GM04504 (cell line): Measurements from ENCODE around the gene FBXO9.
"Not testable (repeated sequence)": the region's sequence is repeated elsewhere in the genome, so short reads cannot be mapped to it uniquely, and the experiment has no call there.

Source experiments
- DNase-seq: peaks from one replicate; pipeline ENCODE4 v3.0.0-alpha.2; 2012; ENCODE audit warnings: low read depth

The FBXO9 gene

GRCh38 chr6:53048431-53049195, 16.6 kb upstream of the FBXO9 start:
- DNase-seq, result peak; percentile 47

DNA sequence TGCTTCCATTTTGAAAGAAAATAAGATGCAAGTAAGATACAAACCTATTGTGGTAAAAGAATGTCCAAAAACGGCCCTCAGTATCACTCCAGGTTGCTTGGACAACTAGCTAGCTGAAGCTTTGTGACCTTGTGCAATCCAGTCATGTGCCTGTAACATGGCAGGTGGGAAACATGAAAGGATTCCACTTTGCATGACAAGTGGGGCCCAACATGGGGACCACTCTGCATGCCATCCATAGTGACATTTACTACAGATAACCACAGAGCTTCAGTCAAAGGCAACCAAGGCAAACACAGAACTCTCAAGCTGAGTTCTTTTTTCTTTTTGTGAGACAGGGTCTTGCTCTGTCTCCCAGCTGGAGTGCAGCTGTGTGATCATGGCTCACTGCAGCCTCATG, 15.8 kb upstream of the FBXO9 start:
- no peak for DNase-seq

- not testable (repeated sequence) for DNase-seq
Measured at GRCh38 chr6:53052152-53052551, 13.1 kb upstream of the FBXO9 start.

- no peak for DNase-seq
Measured at GRCh38 chr6:53054532-53054931, 10.7 kb upstream of the FBXO9 start.

DNA sequence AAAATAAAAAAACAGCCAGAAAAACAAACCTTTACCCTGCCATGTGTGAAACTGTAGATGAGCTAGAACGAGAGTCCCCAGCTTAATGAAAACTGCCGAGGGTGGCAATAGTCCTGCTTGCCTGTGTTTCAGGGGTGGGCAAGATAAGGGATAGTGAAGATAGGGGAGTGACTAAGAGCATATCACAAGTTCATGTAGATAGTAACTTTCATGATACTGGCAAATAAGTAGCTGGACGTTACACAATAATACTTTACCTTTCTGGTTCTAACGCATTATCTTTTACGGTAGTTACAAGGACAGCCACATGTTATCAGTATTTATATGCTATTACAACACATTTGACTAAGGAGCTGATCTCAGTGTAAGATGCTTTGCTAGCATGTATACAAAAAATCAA, 9.3 kb upstream of the FBXO9 start:
- no peak for DNase-seq

DNA sequence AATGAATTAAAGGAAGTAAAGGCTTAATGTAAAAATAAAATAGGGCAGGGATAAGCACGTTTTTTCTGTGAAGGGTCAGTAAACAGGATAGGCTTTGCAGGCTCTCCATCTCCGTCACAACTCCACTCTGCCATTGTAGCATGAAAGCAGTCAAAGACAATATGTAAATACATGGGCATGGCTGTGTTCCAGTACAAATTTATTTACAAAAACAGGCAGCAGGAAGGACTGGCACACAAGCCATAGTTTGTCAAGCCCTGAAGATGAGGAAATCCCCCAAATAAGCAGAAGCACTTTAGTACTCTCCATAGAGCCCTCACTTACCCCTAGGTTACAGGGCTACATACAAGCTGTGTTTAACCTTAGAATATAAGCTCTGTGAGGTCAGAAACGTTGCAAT, 8.9 kb upstream of the FBXO9 start:
- DNase-seq, result no peak

- no peak for DNase-seq
Measured at GRCh38 chr6:53058388-53059195, 6.6 kb upstream of the FBXO9 start.

GRCh38 chr6:53059648-53060589, 5.3 kb upstream of the FBXO9 start:
- no peak for DNase-seq

- DNase-seq, result no peak
Measured at GRCh38 chr6:53062169-53062539, 3.0 kb upstream of the FBXO9 start.

DNA sequence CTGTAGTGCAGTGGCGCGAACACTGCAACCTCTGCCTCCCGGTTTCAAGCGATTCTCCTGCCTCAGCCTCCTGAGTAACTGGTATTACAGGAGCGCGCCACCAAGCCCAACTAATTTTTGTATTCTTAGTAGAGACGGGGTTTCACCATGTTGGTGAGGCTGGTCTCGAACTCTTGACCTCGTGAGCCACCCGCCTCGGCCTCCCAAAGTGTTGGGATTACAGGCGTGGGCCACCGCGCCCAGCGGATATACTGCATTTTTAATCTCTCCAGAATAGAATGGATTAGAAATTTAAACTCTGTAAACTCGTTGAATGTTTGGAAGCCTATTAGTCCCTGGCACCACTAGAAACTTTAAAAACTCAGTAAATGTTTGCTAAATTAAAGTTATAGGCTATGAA, 949 bp upstream of the FBXO9 start:
- DNase-seq, result not testable (repeated sequence)

GRCh38 chr6:53064726-53065265, 408 bp upstream of the FBXO9 start:
- DNase-seq, result peak; percentile 93

DNA sequence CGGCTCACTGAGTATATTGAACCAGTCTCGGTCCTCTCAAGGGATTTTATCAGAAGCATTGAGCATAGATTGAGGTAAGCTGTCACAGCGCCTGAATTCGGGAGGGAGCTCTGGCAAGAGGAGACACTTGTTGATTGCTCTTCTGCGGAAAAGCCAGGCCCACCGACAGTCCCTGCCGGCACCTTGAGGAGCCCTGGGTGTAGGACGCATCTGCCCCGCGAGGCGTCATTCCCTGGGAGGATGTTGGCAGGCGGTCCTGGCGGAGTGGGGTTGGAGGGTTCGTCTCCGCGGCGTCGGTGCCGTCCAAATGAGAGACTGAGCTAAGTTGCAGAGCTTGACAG, 843 bp downstream of the FBXO9 start:
- no peak for DNase-seq

- DNase-seq, result no peak
Measured at GRCh38 chr6:53066874-53067706, 1.9 kb downstream of the FBXO9 start.

- DNase-seq, result no peak
Measured at GRCh38 chr6:53067849-53068361, 2.7 kb downstream of the FBXO9 start.

DNA sequence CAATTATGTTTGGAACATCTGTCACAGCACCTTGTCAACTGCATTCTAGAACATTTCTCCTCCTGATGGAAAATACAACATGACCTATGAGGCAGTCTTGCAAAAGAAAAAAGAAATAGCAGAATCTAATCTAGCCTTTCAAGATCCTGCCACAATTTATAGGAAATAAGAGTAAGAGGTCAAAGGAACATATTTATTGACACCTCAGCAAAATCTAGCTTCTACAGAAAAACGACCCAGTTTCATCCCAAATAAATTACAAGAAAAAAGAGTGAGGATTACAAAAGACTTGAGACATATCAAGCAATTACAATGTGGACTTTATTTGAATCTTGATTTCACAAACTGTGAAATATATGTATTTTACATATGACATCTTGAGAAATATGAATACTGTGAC, 4.2 kb downstream of the FBXO9 start:
- DNase-seq, result no peak

DNA sequence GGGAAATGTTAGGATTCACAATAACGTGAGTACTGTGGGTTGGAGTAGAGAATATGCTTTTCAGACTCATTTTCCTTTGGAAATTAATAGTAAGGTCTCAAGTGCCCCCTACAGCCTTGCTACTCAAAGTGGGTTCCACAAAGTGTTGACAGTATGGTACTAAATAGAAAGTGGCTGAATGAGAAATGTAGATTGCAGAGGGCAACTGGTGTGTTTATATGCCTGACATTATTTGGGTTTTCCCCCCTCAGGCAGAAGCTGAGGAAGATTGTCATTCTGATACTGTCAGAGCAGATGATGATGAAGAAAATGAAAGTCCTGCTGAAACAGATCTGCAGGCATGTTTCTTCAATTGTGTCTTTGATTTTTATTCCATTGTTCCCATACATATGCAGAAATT, 5.6 kb downstream of the FBXO9 start:
- DNase-seq, result no peak

DNA sequence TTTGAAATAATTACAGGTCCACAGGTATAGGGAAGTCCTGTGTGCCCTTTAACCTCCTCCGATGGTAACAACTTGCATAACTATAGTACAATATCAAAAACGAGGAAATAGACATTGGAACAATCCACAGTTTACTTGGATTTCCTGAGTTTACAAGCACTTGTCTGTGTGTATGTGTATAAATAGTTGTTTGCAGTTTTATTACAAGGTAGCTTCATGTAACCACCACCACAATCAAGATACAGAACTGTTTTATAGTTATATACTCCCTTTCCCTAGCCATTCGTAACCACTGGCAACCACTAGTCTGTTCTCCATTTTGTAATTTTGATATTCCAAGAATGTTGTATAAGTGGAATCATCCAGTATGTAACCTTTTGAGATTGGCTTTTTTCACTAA, 9.1 kb downstream of the FBXO9 start:
- DNase-seq, result no peak

- DNase-seq, result no peak
Measured at GRCh38 chr6:53080813-53081212, 15.6 kb downstream of the FBXO9 start.

GRCh38 chr6:53086302-53086701, 21.1 kb downstream of the FBXO9 start:
- DNase-seq, result no peak

GRCh38 chr6:53089948-53090347, 24.7 kb downstream of the FBXO9 start:
- DNase-seq, result no peak

GRCh38 chr6:53090576-53090975, 25.4 kb downstream of the FBXO9 start:
- no peak for DNase-seq
